ENCODE results near the gene POLR2B.

Gene POLR2B

GRCh38 chr4:57078685-57079521, 100.2 kb downstream of the POLR2B start:
- TF ChIP-seq CTCF (conservative IDR thresholded peaks at IDR 0.05; ENCODE audit: low read depth, low read length), result no peak
- no peak overlapping the region for H3K4me3 ChIP-seq (ENCODE audit: low read depth, low read length)
- DNase-seq (ENCODE audit: low read depth), result peak; percentile 97
